HFFc6 (cell line): ENCODE data around the gene RNF112. TPM values are rescaled to one million over a fixed set of nuclear protein-coding genes. Genes with fewer than 3 reads are reported as not detected.

ENCODE experiments used
- DNase-seq: peaks from one replicate; pipeline ENCODE4 v3.0.0-alpha.2; 2018
- H3K27ac Mint-ChIP-seq: 2 replicates; pipeline ENCODE4 v1.8.0; 2020; ENCODE audit warnings: mild to moderate bottlenecking, mixed read lengths
- H3K27me3 Mint-ChIP-seq: 2 replicates; pipeline ENCODE4 v1.8.0; 2021; ENCODE audit warnings: mild to moderate bottlenecking, moderate library complexity, mixed read lengths; ENCODE audit not compliant: insufficient read depth
- H3K36me3 Mint-ChIP-seq: 2 replicates; pipeline ENCODE4 v1.8.0; 2021; ENCODE audit warnings: low read depth, mixed read lengths
- H3K4me1 Mint-ChIP-seq: 2 replicates; pipeline ENCODE4 v1.8.0; 2020; ENCODE audit warnings: low read depth, mixed read lengths
- H3K4me3 Mint-ChIP-seq: 2 replicates; pipeline ENCODE4 v1.8.0; 2020; ENCODE audit warnings: mild to moderate bottlenecking, moderate library complexity, mixed read lengths
- H3K9me3 Mint-ChIP-seq: 2 replicates; pipeline ENCODE4 v1.8.0; 2020; ENCODE audit warnings: mild to moderate bottlenecking, mixed read lengths
- CTCF ChIP-seq: fragments of 200-600 bp; sonication (generic); IDR thresholded peaks from 2 replicates; pipeline ENCODE4 v1.5.0; 2021; ENCODE audit warnings: antibody characterized with exemption, mild to moderate bottlenecking
- total RNA-seq, 6 experiments: library from RNA; stranded (reverse); fragmentation: NEBNext Ultra II Directional; extraction: Animal tissue kit (Norgen Biotek cat#: 25700); gene quantifications; 2 replicates in 1 of 6; 3 replicates in 5 of 6; pipeline ENCODE4 v1.2.3, GENCODE V29; 2021

RNF112 gene
- total RNA-seq, 6 experiments from 2014 or later = 0.40 to 1.2 (median 0.73) TPM

GRCh38 chr17:19424934-19425868, 14.2 kb downstream of the RNF112 start:
- Mint-ChIP-seq H3K9me3 (no peaks in the 10 kb centered on the region), H3K4me3 (no peak overlapping the region), H3K27ac (no peak overlapping the region; the same call in 1 of the 2 replicates), H3K4me1 (peaks cover 9% of the 10 kb centered on the region), H3K27me3 (peaks cover 9% of the 10 kb centered on the region), H3K36me3 (no peaks in the 10 kb centered on the region)
- DNase-seq = peak; percentile 35
- TF ChIP-seq CTCF = no peak

- H3K27ac Mint-ChIP-seq = no peak overlapping the region
- peaks cover 9% of the 10 kb centered on the region for H3K27me3 Mint-ChIP-seq
- TF ChIP-seq CTCF = no peak
- H3K36me3 Mint-ChIP-seq = no peaks in the 10 kb centered on the region
- DNase-seq = no peak
- H3K4me3 Mint-ChIP-seq = no peak overlapping the region
- H3K9me3 Mint-ChIP-seq = no peaks in the 10 kb centered on the region
- H3K4me1 Mint-ChIP-seq = peaks cover 9% of the 10 kb centered on the region
Measured at GRCh38 chr17:19426631-19427030, 15.6 kb downstream of the RNF112 start.

- no peak for DNase-seq
- Mint-ChIP-seq H3K4me3 (no peak overlapping the region), H3K27ac (no peak overlapping the region), H3K36me3 (no peaks in the 10 kb centered on the region), H3K27me3 (peaks cover 2% of the 10 kb centered on the region), H3K4me1 (no peaks in the 10 kb centered on the region), H3K9me3 (no peaks in the 10 kb centered on the region)
- no peak for TF ChIP-seq CTCF
Measured at GRCh38 chr17:19431691-19432090, 20.7 kb downstream of the RNF112 start.

- Mint-ChIP-seq H3K4me1 (no peaks in the 10 kb centered on the region), H3K4me3 (no peak overlapping the region), H3K9me3 (no peaks in the 10 kb centered on the region), H3K27ac (no peak overlapping the region), H3K27me3 (no peaks in the 10 kb centered on the region; the same call in none of the 2 replicates), H3K36me3 (no peaks in the 10 kb centered on the region)
- no peak for DNase-seq
- TF ChIP-seq CTCF = no peak
Measured at GRCh38 chr17:19433255-19433654, 22.2 kb downstream of the RNF112 start.

- no peak overlapping the region for H3K27ac Mint-ChIP-seq
- TF ChIP-seq CTCF = no peak
- H3K4me3 Mint-ChIP-seq = no peak overlapping the region
- no peaks in the 10 kb centered on the region; the same call in none of the 2 replicates for H3K27me3 Mint-ChIP-seq
- H3K9me3 Mint-ChIP-seq = no peaks in the 10 kb centered on the region
- H3K36me3 Mint-ChIP-seq = no peaks in the 10 kb centered on the region
- no peaks in the 10 kb centered on the region for H3K4me1 Mint-ChIP-seq
- DNase-seq = no peak
Measured at GRCh38 chr17:19433727-19434340, 22.8 kb downstream of the RNF112 start.
